ENCODE measurements around the gene CRP.
"Not testable (repeated sequence)": the region's sequence is repeated elsewhere in the genome, so short reads cannot be mapped to it uniquely, and the experiment has no call there.

Gene CRP, protein sequence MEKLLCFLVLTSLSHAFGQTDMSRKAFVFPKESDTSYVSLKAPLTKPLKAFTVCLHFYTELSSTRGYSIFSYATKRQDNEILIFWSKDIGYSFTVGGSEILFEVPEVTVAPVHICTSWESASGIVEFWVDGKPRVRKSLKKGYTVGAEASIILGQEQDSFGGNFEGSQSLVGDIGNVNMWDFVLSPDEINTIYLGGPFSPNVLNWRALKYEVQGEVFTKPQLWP

DNA sequence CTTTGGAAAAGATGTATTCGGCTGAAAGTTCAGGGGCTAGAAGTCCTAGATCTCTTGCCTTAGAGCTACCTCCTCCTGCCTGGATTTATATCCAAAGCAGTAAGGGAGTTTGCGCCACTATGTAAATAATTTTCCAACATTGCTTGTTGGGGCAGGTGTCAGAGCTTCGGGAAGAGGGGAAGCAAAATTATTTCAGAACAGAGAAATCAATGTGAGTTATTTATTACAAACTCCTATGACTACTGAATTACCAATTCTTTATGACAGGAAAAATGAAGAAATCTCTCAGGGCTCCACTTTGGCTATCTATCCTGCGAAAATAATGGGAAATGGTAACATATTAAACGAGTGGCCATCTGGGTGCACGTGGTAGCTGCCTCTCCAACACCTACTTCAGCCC is at the start of gene CRP:
Gene CRP, minus strand, starts transcription at position 61 of the 400 bp plus-strand sequence. CDS start 104 bp downstream, outside the sequence.
- no peak for DNase-seq (ENCODE audit: low spot score)

GRCh38 chr1:159763686-159764085 is 49.3 kb upstream of the CRP start:
- DNase-seq (ENCODE audit: low spot score): no peak

- DNase-seq (ENCODE audit: low spot score): no peak
Observed at GRCh38 chr1:159756397-159756796, 42.0 kb upstream of the CRP start.

- DNase-seq (ENCODE audit: low spot score): no peak
Observed at GRCh38 chr1:159755451-159756007, 41.1 kb upstream of the CRP start.

DNA sequence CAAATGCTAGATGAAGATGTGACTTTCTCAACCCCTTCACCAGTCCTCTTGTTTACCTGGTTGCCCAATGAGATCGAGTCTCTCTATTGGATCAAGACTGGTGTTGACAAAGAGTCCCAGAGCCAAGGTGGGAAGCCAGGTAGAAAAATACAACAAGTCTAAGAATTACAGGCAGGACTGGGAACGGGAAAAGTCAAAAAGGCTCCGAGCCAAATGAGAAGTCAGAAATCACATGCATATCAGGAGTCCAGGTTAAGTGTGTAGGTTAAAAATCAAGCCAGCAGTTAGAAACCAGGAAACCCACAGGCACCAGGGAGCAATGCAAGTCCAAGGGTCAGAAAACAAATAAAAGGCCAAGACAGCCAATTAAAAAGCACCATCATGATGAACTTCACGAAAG is 39.0 kb upstream of the CRP start:
- no peak for DNase-seq (ENCODE audit: low spot score)

- peak; percentile 3 for DNase-seq (ENCODE audit: low spot score)
Observed at GRCh38 chr1:159752135-159752580, 37.8 kb upstream of the CRP start.

DNA sequence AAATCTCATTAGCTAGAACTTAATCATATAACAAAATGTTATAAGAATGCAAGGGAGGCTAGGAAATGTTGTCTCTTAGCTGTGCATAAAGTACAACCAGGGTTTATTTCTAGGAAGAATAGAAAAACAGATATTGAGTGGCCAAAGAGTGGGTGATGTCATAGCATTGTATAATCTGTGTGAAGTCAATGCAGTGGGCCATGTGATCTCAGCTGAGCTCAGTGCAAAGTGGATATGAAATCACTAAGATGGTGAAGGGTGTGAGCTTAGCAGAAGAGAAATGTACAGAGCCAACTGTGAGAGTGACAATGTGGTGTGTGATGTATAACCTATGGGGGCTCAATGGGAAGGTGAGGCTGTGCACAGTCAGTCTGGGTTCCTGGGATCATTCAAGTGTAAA is 36.6 kb upstream of the CRP start:
- no peak for DNase-seq (ENCODE audit: low spot score)

DNA sequence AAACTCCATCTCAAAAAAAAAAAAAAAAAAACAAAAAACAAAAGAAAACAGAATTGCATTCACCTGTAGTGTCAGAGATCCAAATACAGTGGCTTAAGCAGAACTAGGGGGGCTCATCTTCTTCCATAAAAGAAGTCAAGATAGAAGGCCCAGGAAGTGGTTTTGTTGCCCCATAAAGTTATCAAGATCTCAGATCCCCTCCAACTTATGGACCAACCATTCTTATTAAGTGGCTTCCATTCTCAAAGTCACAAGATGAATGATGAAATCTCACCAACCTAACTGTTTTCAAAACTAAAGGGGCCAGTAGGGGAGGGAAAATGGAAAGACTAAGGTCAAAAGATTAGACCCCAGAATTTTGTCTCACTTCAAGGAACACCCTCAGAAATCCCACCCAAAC is 36.2 kb upstream of the CRP start:
- no peak for DNase-seq (ENCODE audit: low spot score)

- DNase-seq (ENCODE audit: low spot score): no peak
Observed at GRCh38 chr1:159749630-159750029, 35.2 kb upstream of the CRP start.

DNA sequence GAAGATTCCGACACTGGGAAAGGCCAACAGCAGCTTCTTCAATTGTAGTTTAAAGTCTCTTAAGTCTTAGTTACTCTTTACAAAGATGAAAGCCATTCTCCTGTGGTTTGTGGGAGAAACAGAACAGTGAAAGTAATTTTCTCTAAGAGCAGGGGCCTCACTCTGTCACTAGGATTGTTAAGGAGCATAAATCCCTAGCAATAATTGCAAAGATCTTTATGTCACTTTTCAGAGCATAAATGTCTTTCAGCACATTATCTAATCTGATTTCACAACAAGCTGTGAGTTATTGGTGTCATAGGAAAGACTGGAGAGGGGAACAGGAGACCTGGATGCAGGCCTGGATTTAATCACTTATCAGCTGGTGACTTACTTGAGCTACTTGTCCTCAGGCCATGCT is 34.0 kb upstream of the CRP start:
- DNase-seq (ENCODE audit: low spot score): no peak

DNA sequence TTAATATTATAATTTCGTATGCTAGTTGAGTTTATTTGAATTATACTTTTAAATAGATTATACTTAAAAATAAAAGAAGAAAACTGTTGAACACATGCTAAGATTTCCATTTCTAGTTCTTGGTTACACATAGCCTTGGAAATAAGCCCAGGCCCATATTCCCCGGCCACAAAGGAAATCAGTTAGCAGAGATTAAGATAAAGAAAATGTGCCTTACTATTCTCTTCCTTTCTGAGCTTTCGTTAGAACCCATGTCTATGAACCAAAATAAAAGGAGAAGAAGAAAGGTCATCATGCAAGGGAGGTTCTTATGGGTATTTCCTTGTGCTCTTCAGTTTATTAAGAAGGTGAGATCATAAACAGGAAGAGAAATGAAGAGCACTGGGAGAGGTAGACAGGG is 32.3 kb upstream of the CRP start:
- DNase-seq (ENCODE audit: low spot score): no peak

- DNase-seq (ENCODE audit: low spot score): no peak
Observed at GRCh38 chr1:159743651-159744410, 29.4 kb upstream of the CRP start.

- no peak for DNase-seq (ENCODE audit: low spot score)
Observed at GRCh38 chr1:159737238-159737916, 23.0 kb upstream of the CRP start.

- DNase-seq (ENCODE audit: low spot score): not testable (repeated sequence)
Observed at GRCh38 chr1:159723188-159723587, 8.8 kb upstream of the CRP start.

DNA sequence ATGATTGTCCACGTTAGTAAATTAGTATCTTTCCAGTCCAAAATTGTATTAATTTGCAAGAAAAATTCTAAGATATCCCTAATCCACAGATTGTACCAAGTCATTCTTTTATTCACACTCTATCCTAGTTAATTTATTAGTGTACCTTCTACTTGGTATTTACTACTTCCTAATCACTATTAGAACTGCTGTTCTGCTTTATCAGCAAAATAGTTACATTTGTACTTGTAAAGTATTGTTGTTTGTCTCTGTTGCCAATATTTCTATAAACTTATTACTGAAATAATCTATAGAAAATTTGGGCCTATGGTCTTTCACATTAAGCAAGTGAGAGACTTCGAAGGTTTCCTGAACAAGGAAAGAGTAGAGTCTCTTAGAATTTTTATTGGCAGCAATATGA is 5.6 kb upstream of the CRP start:
- no peak for DNase-seq (ENCODE audit: low spot score)

GRCh38 chr1:159715855-159716254 is 1.5 kb upstream of the CRP start:
- no peak for DNase-seq (ENCODE audit: low spot score)

DNA sequence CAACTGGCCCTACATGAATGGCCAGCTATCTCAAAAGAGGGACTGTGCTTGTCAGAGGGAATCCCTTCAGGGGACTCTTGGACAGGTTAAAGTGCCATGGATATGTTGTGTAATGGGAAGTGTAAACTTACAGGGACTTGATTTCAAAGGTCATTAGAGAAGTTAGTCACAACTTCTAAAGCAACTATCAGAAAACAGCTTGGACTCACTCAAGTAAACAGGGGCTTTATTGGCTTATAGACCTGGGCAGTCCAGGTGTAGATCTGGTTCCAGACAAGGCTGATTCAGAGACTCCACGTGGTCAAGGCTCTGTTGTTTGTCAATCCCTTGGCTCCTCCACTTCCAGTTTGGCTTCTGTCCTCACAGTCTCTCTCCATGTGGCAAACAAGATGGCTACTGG is 2.3 kb downstream of the CRP start:
- DNase-seq (ENCODE audit: low spot score): no peak

DNA sequence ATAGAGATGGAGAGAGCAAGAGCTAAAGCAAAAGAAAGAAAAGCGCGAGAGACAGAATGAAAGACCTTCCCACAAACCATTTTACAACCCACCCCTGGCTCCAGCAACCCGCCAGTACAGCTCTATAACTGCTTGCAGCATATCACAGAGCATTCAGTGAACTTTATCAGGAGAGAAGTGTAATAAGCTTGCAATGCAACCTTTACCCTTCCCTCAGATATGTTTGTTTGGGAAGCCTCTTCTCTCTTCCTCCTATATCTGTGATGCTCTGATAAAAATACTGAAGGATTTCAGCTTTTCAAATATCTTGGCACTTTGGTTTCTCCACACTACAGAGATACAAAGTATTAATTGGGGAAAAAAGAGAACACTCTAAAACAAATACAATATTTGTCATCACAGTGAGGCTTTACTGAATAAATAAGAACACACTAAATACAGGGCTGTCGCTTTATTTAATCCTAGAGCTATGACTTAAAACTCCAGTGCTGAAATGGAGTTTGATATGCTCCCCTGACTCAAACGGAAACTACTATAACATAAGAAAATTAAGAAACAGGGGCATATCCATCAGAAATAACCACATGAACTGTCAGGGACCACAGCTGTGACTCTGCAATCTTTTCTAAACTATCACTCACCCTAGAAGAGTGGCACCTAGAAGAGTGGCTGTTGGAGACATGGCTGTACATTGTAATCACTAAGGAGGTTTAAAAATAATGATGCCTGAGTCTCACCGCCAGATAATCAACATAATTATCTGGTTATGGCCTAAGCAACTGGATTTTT is 6.7 kb downstream of the CRP start:
- no peak for DNase-seq (ENCODE audit: low spot score)

DNA sequence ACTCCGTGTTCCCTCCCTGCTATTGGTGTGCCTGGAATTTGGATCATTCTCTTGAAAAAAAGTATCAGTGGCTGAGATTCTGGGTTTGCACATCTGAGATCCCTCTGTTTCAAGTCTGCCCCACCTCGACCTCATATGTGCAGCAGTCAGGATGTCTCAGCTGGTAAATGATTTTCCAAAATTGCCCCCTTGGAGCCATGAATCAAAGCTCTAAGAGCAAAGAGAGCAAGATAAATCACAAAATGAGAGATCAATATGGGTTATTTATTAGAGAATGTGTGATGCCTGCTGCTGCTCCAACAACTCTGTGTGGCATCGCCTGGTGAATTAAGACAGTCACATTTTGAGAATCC is 8.5 kb downstream of the CRP start:
- DNase-seq (ENCODE audit: low spot score): no peak

DNA sequence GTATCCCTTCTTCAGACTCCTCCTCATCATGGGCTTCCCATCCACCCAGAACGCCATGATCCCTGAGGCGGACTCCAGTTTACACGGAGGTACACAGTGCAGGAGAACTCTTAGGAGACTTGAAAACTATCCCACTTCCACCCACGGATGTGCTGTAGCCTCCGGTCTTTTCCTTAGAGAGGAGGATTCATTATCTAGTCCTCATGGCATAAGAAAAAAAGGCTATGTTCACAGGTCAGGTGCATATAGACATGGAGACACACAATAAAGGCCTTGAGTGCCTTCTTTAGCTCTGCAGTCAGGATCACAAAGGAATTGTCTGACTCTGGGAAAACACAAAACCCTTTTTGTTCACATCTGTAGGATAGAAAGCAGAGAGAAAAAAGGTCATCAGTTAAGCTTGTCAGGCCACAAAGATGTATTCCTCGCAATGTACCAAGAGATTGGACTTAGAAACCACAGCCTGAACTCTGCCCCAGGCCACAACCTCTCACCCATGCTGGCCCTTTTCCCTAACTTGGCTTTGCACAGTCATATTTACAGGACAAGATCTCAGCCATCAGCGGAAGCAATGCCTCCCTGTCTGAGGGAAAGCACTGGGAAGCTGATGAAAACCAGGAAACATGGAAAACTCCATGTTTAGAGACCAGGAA is 9.0 kb downstream of the CRP start:
- DNase-seq (ENCODE audit: low spot score): peak; percentile 25

- no peak for DNase-seq (ENCODE audit: low spot score)
Observed at GRCh38 chr1:159704481-159704880, 9.9 kb downstream of the CRP start.

GRCh38 chr1:159700312-159700711 is 14.1 kb downstream of the CRP start:
- DNase-seq (ENCODE audit: low spot score): no peak

Data from putamen (tissue), 1 donor.